Heart left ventricle (tissue), 13 donors: ENCODE data around the gene LRBA.

ENCODE experiments used
- CTCF ChIP-seq, 12 donors: fragments of 200-600 bp; sonication (generic) in 4 of 12; IDR thresholded peaks; one replicate each; pipeline versions ENCODE4 v1.5.0 to v1.8.0; 2018 to 2022; ENCODE audit warnings: antibody characterized with exemption in 12 of 12, mild to moderate bottlenecking in 5 of 12
- POLR2A ChIP-seq, 2 donors: fragments of 450-650 bp; IDR thresholded peaks; one replicate each; pipeline ENCODE4 v1.6.1; 2017; ENCODE audit warnings: antibody characterized with exemption in 2 of 2, mild to moderate bottlenecking in 2 of 2, moderate library complexity in 2 of 2
- donor health status: ischemic (EF 13 %, LVEDD 7.1; RV severe dilation, severe dysfunction).
- donor health status: DM: no; HTN: yes; CAD: no.
- donor health status: DM: no; HTN: no; CAD: no.
- donor health status: ischemic (EF 25% LVEDD 6.9; RV normal size, moderate dysfunction).
- donor health status: ischemic (EF 25% LVEDD 5.7; RV mildly dilated, moderate dysfunction).
- donor health status: ischemic (EF 35%, LVEDD 5.7; RV mildly dilated, moderate dysfunction).
- donor health status: nonischemic (EF 11% LVEDD 7.7; RV severe dilation, severe dysfunction).
- donor health status: DM: yes; HTN: yes; CAD: no.
- donor health status: PGD.
- donor health status: ischemic (EF 29% LVEDD 5.4; RV normal size, mild dysfunction).
- donor health status: nonischemic (EF 23%, LVEDD 6.1; RV moderate dilation, normal function).

- no peak for TF ChIP-seq CTCF (IDR thresholded peaks at IDR 0.05)
- TF ChIP-seq POLR2A (IDR thresholded peaks at IDR 0.05), result no peak
These were observed 783.8 kb downstream of the LRBA start for GRCh38 chr4:150231107-150231770.
